ENCODE results near the gene MCHR1.

The MCHR1 gene

GRCh38 chr22:40635043-40635939 lies 44.0 kb upstream of the MCHR1 start:
- CTCF ChIA-PET = interaction anchor here (0.6 to 0.7 kb wide), 2 partner anchors 30 to 1867 kb away, joined by 3 read pairs; no protein-coding TSS in a partner anchor
- TF ChIP-seq ELF4 (IDR thresholded peaks at IDR 0.05) (no peak), LEF1 (IDR thresholded peaks at IDR 0.05; ENCODE audit: borderline replicate concordance) (no peak), HDGF (IDR thresholded peaks at IDR 0.05; ENCODE audit: borderline replicate concordance) (0 out of 2 replicates have a peak, but pooled peaks have one; percentile 53)
- POLR2A ChIA-PET = interaction anchor here (0.6 to 2.9 kb wide), 8 partner anchors 16 to 264 kb away, joined by 3 to 28 read pairs (median 3); no protein-coding TSS in a partner anchor
- no peak for DNase-seq (ENCODE audit: extremely low spot score)

DNA sequence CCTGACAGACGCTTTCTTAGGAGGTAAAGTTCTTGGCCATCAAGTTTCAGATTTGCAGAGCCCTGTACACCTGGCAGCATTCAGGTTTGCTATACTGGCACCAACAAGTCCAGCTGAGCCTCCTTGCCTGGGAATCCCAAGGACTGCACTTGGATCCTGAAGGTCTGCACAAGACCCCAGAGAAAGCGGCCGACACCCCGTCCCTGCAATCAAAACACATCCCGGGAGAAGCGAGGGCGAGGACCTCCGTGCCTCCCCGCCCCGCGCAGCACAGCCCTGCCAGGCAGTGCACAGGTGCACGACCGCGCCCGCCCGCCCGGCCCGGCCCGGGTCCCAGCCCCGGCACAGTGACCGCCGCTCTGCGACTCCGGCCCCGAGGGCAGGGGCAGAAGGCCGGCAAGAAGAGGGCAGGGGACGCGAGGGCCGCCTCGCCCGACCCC lies 43.3 kb upstream of the MCHR1 start:
- POLR2A ChIA-PET = interaction anchor here (0.9 to 2.9 kb wide), 7 partner anchors 10 to 809 kb away, joined by 3 to 28 read pairs (median 4); no protein-coding TSS in a partner anchor
- TF ChIP-seq ARNT (IDR thresholded peaks at IDR 0.05) (no peak), FOXK2 (IDR thresholded peaks at IDR 0.05) (no peak), ZNF384 (IDR thresholded peaks at IDR 0.05) (no peak), LEF1 (IDR thresholded peaks at IDR 0.05; ENCODE audit: borderline replicate concordance) (no peak; the same call in 1 of the 2 replicates), ELF4 (IDR thresholded peaks at IDR 0.05) (no peak), SUZ12 (IDR thresholded peaks at IDR 0.05) (no peak), NFRKB (IDR thresholded peaks at IDR 0.05) (no peak)
- TF ChIP-seq, protein P1, sequence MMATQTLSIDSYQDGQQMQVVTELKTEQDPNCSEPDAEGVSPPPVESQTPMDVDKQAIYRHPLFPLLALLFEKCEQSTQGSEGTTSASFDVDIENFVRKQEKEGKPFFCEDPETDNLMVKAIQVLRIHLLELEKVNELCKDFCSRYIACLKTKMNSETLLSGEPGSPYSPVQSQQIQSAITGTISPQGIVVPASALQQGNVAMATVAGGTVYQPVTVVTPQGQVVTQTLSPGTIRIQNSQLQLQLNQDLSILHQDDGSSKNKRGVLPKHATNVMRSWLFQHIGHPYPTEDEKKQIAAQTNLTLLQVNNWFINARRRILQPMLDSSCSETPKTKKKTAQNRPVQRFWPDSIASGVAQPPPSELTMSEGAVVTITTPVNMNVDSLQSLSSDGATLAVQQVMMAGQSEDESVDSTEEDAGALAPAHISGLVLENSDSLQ (IDR thresholded peaks at IDR 0.05) = no peak
- no peak for DNase-seq (ENCODE audit: extremely low spot score)
- CTCF ChIA-PET = interaction anchor here (0.6 to 0.7 kb wide), 2 partner anchors 29 to 1867 kb away, joined by 3 read pairs; no protein-coding TSS in a partner anchor

DNA sequence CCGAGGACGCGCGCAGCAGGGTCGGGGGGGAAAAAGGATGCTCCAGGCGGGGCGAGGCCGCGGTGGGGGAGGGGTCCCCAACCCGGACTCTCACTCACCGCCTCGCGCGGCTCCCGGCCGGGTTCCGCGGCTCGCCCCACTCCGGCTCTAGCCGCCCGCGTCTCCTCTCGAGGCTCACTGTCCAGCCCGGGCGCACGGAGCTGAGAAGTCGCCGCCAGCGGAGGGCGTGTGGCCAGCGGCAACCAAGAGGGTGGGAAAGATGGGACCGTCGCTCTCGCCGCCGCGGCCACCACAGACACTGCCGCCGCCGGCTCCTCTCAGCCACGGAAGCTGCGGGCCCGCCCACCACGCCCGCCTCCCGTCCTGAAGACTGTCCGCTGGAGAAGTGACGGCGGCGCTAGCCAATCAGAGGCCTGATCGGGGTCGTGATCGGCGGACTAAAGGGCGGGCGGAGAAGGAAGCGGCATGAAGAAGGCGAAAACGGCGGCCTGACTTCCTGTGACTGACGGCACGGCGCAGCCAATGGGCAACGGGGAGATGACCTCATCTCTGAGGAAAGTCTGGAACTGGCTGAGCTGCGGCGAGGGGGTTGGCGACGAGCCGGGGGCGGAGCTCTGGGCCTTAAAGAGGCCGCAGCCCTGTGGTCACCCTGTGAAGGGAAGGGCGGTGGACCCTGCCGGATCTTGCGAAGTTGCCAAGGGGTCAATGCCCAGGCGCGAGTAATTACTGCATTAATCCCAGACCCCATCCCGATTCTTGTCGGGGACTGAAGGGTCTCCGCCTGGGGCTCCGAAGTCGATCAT lies 42.7 kb upstream of the MCHR1 start, which contains the start of gene MRTFA:
TSS of gene MRTFA (minus strand) at position 340 of the 803 bp plus-strand sequence.
- DNase-seq (ENCODE audit: extremely low spot score) = peak; percentile 99
- POLR2A ChIA-PET = interaction anchor here (0.6 to 2.9 kb wide), 25 partner anchors 9 to 808 kb away, joined by 3 to 28 read pairs (median 4); no protein-coding TSS in a partner anchor
- TF ChIP-seq TARDBP (IDR thresholded peaks at IDR 0.05) (no peak), HDGF (IDR thresholded peaks at IDR 0.05; ENCODE audit: borderline replicate concordance) (no peak), ARNT (IDR thresholded peaks at IDR 0.05) (no peak), BHLHE40 (IDR thresholded peaks at IDR 0.05; ENCODE audit: borderline replicate concordance) (no peak), ELF4 (IDR thresholded peaks at IDR 0.05) (peak; percentile 54; the same call in 1 of the 2 replicates), CTBP1 (IDR thresholded peaks at IDR 0.05; ENCODE audit: borderline replicate concordance) (peak; percentile 62; the same call in 1 of the 2 replicates), L3MBTL2 (conservative IDR thresholded peaks at IDR 0.05) (no peak)
- TF ChIP-seq, protein P1 (IDR thresholded peaks at IDR 0.05) = peak; percentile 100
- CTCF ChIA-PET = interaction anchor here (0.7 to 1.4 kb wide), 5 partner anchors 10 to 200 kb away, joined by 3 to 5 read pairs (median 3); no protein-coding TSS in a partner anchor

DNA sequence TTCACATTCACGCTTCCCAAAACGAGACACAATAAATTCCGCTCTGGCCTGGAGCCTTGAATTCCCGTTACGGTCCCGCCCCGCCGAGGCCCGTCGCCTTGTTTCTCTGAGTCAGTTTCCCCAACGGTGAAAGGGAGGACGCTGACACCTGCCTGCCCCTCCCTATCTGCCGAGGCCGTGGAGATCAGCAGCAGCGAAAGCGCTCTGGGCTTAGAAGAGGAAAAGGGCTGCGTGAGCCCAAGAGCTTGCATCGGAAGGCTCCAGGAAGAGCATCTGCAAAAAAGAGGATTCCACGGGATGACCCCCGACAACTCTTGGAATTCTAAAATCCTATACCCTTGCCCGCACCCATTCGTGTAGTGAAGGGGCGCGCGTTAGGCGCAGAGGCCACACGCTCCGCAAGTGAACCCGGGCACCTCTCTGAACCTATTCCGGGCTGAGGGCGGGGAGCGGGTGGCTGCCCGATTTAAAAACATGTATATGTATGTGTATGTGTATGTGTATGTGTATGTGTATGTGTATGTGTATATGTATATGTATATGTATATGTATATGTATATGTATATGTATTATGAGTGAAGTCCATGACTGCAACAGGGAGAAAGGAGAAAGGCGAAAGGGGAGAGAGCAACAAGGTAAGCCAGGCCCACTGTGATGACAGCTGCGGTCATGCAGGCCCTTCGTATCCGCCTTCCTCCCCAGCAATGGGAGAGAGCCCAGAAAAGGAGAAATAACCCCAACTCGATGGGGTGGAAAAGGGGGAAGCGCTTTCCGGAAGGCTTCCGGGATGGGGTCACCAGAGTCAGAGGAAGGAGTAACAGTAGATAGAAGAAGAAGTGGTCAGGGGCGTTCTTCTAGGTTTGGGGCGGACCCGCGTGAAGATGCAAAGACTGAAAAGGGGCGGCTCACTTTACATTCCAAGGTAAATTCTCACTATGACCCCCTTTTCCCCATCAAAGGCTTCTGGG lies 41.8 kb upstream of the MCHR1 start:
- ChIA-PET POLR2A (interaction anchor here (0.6 to 2.9 kb wide), 22 partner anchors 8 to 807 kb away, joined by 3 to 28 read pairs (median 4); no protein-coding TSS in a partner anchor), CTCF (interaction anchor here (0.7 to 1.4 kb wide), 5 partner anchors 9 to 201 kb away, joined by 3 to 5 read pairs (median 3); no protein-coding TSS in a partner anchor)
- TF ChIP-seq NFRKB (IDR thresholded peaks at IDR 0.05) (no peak), FOXA1 (IDR thresholded peaks at IDR 0.05) (no peak), LEF1 (IDR thresholded peaks at IDR 0.05; ENCODE audit: borderline replicate concordance) (no peak), ZNF384 (IDR thresholded peaks at IDR 0.05) (no peak), HDGF (IDR thresholded peaks at IDR 0.05; ENCODE audit: borderline replicate concordance) (no peak), FOXK2 (IDR thresholded peaks at IDR 0.05) (no peak), SP1 (IDR thresholded peaks at IDR 0.05) (no peak), ELF4 (IDR thresholded peaks at IDR 0.05) (no peak), BHLHE40 (IDR thresholded peaks at IDR 0.05; ENCODE audit: borderline replicate concordance) (no peak), SUZ12 (IDR thresholded peaks at IDR 0.05) (no peak)
- TF ChIP-seq, protein P1 (IDR thresholded peaks at IDR 0.05) = no peak
- DNase-seq (ENCODE audit: extremely low spot score) = peak; percentile 33

DNA sequence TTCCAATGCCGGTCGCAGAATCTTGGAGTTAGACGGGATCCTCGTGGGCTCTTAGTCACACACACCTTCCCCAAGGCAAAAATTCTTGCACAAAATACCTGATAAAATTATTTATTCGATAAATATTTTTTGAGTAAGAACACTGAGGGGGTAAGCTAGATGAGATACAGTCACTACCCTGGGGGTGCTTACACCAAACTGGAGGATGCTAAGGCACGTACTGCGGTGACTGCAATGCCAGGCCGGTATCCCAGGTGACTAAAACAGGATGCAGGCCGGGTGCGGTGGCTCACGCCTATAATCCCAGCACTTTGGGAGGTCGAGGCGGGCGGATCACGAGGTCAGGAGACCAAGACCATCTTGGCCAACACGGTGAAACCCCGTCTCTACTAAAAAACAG lies 41.0 kb upstream of the MCHR1 start:
- POLR2A ChIA-PET = interaction anchor here (2.0 to 2.4 kb wide), 3 partner anchors 7 to 125 kb away, joined by 9 to 22 read pairs (median 17); no protein-coding TSS in a partner anchor
- CTCF ChIA-PET = no interaction called here
- no peak for DNase-seq (ENCODE audit: extremely low spot score)
- no peak for TF ChIP-seq TARDBP (IDR thresholded peaks at IDR 0.05)
- TF ChIP-seq SUZ12 (IDR thresholded peaks at IDR 0.05) = no peak
- no peak for TF ChIP-seq L3MBTL2 (conservative IDR thresholded peaks at IDR 0.05)
- TF ChIP-seq ARNT (IDR thresholded peaks at IDR 0.05) = no peak
- no peak for TF ChIP-seq LEF1 (IDR thresholded peaks at IDR 0.05; ENCODE audit: borderline replicate concordance)
- no peak for TF ChIP-seq FOXK2 (IDR thresholded peaks at IDR 0.05)
- TF ChIP-seq CTBP1 (IDR thresholded peaks at IDR 0.05; ENCODE audit: borderline replicate concordance) = no peak
- no peak for TF ChIP-seq BHLHE40 (IDR thresholded peaks at IDR 0.05; ENCODE audit: borderline replicate concordance)
- no peak for TF ChIP-seq ZNF384 (IDR thresholded peaks at IDR 0.05)
- no peak for TF ChIP-seq HDGF (IDR thresholded peaks at IDR 0.05; ENCODE audit: borderline replicate concordance)
- no peak for TF ChIP-seq FOXM1 (IDR thresholded peaks at IDR 0.05; ENCODE audit: borderline replicate concordance)
- TF ChIP-seq FOXA1 (IDR thresholded peaks at IDR 0.05) = no peak
- TF ChIP-seq, protein P1 (IDR thresholded peaks at IDR 0.05) = no peak
- no peak for TF ChIP-seq SP1 (IDR thresholded peaks at IDR 0.05)
- no peak for TF ChIP-seq ELF4 (IDR thresholded peaks at IDR 0.05)
- no peak for TF ChIP-seq NFRKB (IDR thresholded peaks at IDR 0.05)

Data from HEK293T (cell line).